H7 (cell line): ENCODE measurements around the gene ZNF10. TPM values are rescaled to one million over a fixed set of nuclear protein-coding genes. Genes with fewer than 3 reads are reported as not detected.
A peak's percentile ranks its signal among the peaks of the same experiment; 100 is the strongest.

Experiments
- DNase-seq: peaks from one replicate; pipeline ENCODE4 v3.0.0; 2012
- H3K27me3 ChIP-seq: 2 replicates; pipeline ENCODE4 v1.6.0; 2011; ENCODE audit warnings: mild to moderate bottlenecking, low read length; ENCODE audit not compliant: control insufficient read depth, insufficient read depth
- H3K36me3 ChIP-seq: replicated peaks from 2 replicates; pipeline ENCODE4 v1.5.1; 2011; ENCODE audit warnings: low read length; ENCODE audit not compliant: control insufficient read depth, insufficient read depth
- H3K4me3 ChIP-seq: 2 replicates; pipeline ENCODE4 v1.5.1; 2011; ENCODE audit warnings: low read depth, mild to moderate bottlenecking, control low read depth, low read length, moderate library complexity; ENCODE audit not compliant: insufficient read depth
- total RNA-seq: library from RNA; depleted of rRNA; stranded (reverse); fragments of >200 nt; shearing (Covaris generic); gene quantifications from 2 replicates; pipeline ENCODE4 v1.2.3, GENCODE V29; 2014; rRNA removed

ZNF10 gene
- total RNA-seq: 2.2 and 5.6 TPM in 2 replicates

DNA sequence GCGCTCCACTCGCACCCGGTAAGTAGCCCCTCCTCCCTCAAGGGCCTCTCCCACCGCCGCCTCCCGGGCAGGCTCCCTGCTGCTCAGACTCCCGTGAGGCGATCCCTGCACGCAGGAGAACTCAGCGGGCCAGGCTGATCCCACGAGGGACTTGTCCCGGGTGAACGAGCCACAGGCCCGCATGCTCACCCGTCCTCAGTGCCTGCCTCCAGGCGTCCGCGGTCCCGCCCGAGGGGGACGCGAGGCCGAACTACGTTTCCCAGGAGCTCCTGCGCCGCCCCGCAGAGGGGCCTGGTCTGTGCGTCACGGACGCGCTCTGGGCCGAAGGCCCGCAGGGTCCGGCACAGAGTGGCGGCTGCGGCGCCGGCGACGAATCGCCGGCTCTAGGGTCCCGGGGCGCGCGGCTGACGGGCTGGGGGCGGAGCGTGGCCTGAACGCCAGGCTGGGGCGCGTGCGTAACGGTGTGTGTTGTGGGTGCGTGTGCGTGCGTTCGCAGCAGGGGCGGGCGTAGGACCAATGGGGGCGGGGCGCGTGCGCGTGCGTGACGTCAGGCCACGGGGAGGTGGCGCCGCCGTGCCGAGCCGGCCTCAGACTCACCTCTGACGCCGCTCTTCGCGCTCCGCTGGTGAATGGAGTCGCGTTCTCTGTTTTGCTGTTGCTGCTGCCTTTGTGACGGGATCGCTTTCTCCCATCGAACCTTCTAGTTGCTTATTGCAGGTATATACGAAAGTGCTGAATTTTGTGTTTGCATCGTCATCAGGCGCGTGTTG lies at the start of gene ZNF10, which contains the start of gene ZNF891:
Gene ZNF10 (plus strand): TSS at position 590 of the 770 bp plus-strand sequence. CDS start 13,866 bp downstream, outside the sequence.
Gene ZNF891 (minus strand): TSS at position 237 of the 770 bp plus-strand sequence. CDS start 8,356 bp downstream, outside the sequence.
- Histone ChIP-seq H3K4me3 (peak within 1 kb of the TSS; percentile 82), H3K27me3 (no peaks in the 10 kb centered on the region), H3K36me3 (peaks cover 3% of the 10 kb centered on the region)
- DNase-seq: peak; percentile 92

DNA sequence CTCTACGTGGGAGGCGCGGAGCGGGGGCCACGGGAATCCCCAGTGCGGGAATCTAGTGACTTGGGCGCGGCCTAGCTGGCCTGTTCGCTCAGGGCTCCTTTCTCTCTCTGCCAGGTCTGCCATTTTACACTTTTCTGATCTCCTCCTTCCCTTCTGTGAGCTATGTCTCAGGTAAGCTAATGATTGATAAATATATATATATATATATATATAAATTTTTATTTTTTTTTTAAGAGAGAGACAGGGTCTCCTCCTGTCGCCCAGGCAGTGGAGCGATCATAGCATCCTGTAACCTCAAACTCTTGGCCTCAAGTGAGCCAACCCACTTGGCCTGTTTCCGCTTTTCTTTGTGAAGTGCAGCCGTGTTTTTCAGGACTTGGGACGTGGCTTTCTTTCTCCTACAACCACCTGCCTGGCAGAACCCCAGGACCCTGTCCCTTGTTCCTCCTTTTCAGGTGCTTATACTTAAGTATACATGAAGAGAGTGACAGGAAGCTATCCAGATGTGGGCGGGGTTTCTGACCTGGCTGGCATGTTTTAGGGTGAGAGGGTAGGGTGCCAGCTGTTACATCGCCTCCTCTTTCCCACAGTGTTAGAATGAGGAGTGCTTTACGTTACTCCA lies 49.2 kb upstream of the ZNF10 start:
- Histone ChIP-seq H3K4me3 (peak overlapping the region; percentile 90), H3K36me3 (peaks cover 17% of the 10 kb centered on the region), H3K27me3 (no peaks in the 10 kb centered on the region)
- no peak for DNase-seq

DNA sequence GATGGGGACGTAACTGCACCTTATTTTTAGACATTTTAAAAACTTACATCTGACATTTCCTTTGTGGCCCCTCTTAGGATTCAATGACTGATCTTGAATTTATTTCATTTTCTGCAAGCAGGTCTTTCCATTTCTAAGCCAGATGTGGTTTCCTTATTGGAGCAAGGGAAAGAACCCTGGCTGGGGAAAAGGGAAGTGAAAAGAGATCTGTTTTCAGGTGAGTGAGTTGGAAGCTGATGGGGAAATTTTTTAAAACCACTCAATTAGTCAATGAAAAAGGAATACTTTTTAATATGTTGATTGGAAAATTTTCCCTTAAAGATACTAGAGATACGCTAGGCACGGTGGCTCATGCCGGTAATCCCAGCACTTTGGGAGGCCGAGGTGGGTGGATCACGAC lies 47.1 kb upstream of the ZNF10 start:
- H3K36me3 ChIP-seq: peaks cover 19% of the 10 kb centered on the region
- no peaks in the 10 kb centered on the region for H3K27me3 ChIP-seq
- no peak for DNase-seq
- no peak overlapping the region for H3K4me3 ChIP-seq

DNA sequence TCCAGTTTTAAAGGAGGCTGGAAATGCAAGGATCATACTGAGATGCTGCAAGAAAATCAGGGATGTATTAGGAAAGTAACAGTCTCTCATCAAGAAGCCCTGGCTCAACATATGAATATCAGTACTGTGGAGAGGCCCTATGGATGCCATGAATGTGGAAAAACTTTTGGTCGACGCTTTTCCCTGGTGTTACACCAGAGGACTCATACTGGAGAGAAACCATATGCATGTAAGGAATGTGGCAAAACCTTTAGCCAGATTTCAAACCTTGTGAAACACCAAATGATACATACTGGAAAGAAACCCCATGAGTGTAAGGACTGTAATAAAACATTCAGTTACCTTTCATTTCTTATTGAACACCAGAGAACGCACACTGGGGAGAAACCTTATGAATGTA lies 24.8 kb upstream of the ZNF10 start:
- no peak overlapping the region for H3K4me3 ChIP-seq
- H3K36me3 ChIP-seq: peaks cover 15% of the 10 kb centered on the region
- DNase-seq: no peak

DNA sequence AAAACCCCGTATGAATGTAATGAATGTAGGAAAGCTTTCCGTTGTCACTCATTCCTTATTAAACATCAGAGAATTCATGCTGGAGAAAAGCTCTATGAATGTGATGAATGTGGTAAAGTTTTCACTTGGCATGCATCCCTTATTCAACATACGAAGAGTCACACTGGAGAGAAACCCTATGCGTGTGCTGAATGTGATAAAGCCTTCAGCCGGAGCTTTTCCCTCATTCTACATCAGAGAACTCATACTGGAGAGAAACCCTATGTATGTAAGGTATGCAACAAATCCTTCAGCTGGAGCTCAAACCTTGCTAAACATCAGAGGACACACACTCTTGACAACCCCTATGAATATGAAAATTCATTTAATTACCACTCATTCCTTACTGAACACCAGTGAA lies 24.2 kb upstream of the ZNF10 start:
- H3K36me3 ChIP-seq: peaks cover 15% of the 10 kb centered on the region
- no peak overlapping the region for H3K4me3 ChIP-seq

More for the DNA sequence above, 24.8 kb upstream of the ZNF10 start:
- H3K27me3 ChIP-seq: no peaks in the 10 kb centered on the region

DNA sequence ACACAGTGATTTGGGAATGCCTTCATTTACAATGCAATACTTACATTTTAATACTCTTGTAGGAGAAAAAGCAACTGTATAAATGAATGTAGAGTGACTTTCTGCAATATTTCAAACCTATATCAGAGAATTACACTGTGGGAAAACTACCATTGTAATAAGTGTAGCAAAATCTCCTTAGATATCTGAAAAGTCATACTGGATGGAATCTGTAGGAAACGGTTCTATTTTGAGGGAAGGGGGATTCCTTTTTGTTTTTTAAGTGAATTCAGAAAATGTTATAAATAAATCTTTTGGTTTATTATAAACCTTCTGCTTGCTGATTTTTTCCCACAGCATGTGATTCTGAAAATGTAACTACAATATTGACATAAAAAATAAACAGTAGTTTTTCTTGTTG lies 23.3 kb upstream of the ZNF10 start:
- Histone ChIP-seq H3K36me3 (peaks cover 15% of the 10 kb centered on the region), H3K27me3 (no peaks in the 10 kb centered on the region), H3K4me3 (no peak overlapping the region)
- no peak for DNase-seq

More for the DNA sequence above, 24.2 kb upstream of the ZNF10 start:
- no peaks in the 10 kb centered on the region for H3K27me3 ChIP-seq
- no peak for DNase-seq

DNA sequence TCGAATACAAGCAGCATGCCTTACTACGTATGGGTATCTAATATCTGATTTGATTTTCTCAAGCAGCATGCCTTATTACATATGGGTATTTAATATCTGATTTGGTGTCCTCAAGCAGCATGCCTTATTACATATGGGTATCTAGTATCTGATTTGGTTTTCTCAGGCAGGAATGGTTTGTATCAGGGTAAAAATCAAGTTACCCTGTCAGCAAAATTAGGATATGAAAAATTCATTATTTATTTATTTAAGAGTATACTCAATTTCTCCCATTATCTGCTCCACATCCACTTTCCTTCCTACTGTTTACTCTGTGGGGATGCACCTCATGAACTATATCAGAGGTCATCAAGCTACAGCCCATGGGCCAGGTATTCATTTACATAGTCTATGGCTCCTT lies 22.3 kb upstream of the ZNF10 start:
- no peak overlapping the region for H3K4me3 ChIP-seq
- peaks cover 13% of the 10 kb centered on the region for H3K36me3 ChIP-seq

DNA sequence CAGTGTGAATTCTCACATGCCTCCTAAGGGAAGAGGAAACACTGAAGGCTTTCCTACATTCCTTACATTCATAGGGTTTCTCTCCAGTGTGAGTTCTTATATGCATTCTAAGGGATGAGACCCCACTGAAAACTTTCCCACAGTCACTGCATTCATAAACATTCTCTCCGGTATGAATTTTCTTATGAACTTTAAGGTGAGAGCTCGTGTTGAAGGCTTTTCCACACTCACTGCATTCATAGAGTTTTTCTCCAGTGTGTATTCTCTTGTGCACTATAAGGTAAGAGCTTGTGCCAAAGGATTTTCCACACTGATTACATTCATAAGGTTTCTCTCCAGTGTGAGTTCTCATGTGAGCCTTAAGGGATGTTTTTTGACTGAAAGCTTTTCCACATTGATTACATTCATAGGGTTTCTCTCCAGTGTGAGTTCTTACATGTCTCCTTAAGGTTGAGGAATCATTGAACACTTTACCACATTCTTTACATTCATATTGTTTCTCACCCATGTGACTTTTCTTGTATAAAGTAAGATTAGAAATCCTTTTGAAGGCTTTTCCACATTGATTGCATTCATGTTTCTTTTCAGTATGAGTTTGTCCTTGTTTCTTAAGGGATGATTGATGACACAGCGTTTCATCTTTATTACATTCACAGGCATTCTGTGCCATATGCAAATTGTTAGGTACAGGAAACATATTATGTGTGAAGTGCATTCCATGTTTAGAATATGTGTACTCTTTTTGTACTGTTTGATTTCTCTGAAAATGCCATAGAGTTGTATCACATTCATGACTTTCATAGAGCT lies 9.8 kb upstream of the ZNF10 start:
- Histone ChIP-seq H3K27me3 (no peaks in the 10 kb centered on the region), H3K36me3 (peaks cover 11% of the 10 kb centered on the region), H3K4me3 (no peak overlapping the region)
- no peak for DNase-seq

More for the DNA sequence above, 22.3 kb upstream of the ZNF10 start:
- no peak for DNase-seq
- no peaks in the 10 kb centered on the region for H3K27me3 ChIP-seq

DNA sequence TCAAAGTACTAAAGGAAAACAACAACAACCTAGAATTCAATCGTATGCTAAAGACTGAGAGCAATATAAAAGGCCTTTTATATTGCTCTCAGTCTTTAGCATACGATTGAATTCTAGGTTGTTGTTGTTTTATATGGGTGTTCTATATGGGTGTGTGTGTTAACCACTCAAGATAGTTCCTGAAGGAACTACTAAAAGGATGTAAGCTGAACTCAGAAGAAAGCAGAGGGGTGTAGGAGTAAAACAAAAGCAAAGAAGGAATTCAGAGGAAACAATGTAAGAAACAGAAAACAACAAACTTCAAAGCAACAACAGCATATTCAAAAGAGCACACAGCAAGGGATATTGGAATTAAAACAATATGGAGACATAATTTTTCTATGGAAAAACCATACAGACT lies 5.8 kb upstream of the ZNF10 start:
- Histone ChIP-seq H3K36me3 (peaks cover 10% of the 10 kb centered on the region), H3K27me3 (no peaks in the 10 kb centered on the region), H3K4me3 (no peak overlapping the region)
- no peak for DNase-seq

DNA sequence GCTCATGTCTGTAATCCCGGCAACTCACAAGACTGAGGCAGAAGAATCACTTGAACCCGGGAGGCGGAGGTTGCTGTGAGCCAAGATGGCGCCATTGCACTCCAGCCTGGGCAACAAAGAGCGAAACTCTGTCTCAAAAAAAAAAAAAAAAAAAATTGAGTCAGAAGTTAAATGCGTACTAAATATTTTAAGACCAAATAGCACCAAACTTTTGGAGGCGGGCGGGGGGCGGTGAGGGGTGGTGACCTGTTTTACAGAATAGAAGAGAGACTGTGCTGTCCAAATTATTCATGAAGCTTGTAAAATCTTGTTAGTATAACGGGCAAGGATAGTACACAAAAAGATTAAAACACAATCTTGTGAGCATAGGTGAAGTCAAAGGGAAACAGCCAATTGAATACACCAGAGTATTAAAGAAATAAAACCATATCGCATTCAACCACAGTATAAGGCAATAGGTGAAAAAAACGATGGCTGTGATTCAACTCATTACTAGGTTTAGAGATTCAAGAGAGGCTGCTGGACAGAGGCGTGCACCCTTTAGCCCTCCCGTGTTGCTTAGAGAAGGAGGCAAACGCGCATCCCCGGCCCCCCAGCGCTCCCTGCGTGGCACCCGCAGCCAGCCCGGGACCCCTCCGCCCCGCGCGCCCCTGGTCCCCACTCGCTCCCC lies 924 bp upstream of the ZNF10 start:
- Histone ChIP-seq H3K36me3 (0 out of 2 replicates have a peak, but pooled peaks cover 1% of the 10 kb centered on the region), H3K4me3 (peak overlapping the region; percentile 82), H3K27me3 (no peaks in the 10 kb centered on the region)
- DNase-seq: no peak

DNA sequence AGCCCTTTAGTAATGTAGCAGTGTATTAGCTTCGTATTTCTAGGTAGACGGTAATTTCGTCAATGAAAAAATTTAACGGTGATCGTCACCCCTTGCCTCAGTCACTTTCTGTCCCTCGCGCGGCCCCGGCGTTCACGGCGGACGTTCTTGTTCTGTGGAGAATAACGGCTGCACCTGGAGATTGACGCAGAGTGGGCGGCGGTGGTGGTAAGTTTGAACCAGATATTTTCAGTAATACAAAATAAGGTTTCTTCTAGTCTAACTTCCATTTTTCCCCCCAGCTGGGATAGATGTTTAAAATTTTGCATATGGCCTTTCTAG lies 341 bp downstream of the ZNF10 start:
- Histone ChIP-seq H3K27me3 (no peaks in the 10 kb centered on the region), H3K4me3 (peak overlapping the region; percentile 82), H3K36me3 (peaks cover 4% of the 10 kb centered on the region)
- no peak for DNase-seq

DNA sequence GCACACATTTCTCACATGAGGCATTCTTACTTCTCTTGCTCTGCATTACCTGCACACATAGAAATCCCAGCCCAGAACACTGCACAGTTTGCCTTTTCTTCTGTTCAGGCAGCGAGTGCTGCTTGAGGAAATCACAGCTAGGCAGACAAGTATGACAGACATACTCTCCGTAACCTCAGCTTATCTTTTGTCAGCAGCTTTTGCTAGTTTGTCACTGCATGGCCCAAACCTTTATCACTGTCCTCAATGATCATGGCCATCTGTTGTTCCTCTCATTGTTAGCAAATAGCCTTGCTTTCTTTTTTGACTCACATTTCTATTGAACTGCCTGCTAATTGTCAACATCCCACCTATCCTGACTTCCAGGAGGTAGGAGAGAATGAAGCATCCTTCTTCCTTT lies 5.3 kb downstream of the ZNF10 start:
- no peak for DNase-seq
- Histone ChIP-seq H3K36me3 (peaks cover 9% of the 10 kb centered on the region), H3K4me3 (no peak overlapping the region), H3K27me3 (no peaks in the 10 kb centered on the region)

DNA sequence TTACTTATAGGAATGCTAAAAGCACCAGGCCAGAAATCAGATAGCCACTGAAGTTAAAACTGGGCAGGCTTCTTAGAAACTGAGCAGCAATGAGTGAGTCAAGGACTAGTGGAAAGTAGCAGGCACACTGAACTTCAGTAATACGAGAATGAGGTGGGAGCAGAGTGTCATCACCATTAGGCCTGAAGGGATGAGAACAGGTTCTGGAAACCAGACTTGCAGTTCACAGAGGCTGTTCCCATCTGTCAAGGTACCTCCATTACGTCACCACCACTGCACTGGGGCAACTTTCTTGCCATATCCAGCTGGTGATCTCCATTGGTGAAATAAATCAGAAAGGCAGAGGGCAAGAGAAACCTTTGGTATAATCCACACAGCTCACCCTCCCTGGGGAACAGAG lies 15.6 kb downstream of the ZNF10 start:
- H3K27me3 ChIP-seq: no peaks in the 10 kb centered on the region
- no peak overlapping the region for H3K4me3 ChIP-seq
- DNase-seq: no peak
- H3K36me3 ChIP-seq: peaks cover 9% of the 10 kb centered on the region

DNA sequence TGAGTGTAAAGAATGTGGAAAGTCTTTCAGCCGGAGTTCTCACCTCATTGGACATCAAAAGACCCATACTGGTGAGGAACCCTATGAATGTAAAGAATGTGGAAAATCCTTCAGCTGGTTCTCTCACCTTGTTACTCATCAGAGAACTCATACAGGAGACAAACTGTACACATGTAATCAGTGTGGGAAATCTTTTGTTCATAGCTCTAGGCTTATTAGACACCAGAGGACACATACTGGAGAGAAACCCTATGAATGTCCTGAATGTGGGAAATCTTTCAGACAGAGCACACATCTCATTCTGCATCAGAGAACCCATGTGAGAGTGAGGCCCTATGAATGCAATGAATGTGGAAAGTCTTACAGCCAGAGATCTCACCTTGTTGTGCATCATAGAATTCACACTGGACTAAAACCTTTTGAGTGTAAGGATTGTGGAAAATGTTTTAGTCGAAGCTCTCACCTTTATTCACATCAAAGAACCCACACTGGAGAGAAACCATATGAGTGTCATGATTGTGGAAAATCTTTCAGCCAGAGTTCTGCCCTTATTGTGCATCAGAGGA lies 25.8 kb downstream of the ZNF10 start:
- DNase-seq: no peak
- peaks cover 24% of the 10 kb centered on the region for H3K36me3 ChIP-seq
- H3K4me3 ChIP-seq: no peak overlapping the region
- H3K27me3 ChIP-seq: no peaks in the 10 kb centered on the region
